GM23338 (cell line): ENCODE measurements around the gene ADD1. TPM values are rescaled to one million over a fixed set of nuclear protein-coding genes. Genes with fewer than 3 reads are reported as not detected.
"Not testable (repeated sequence)": the region's sequence is repeated elsewhere in the genome, so short reads cannot be mapped to it uniquely, and the experiment has no call there.

Source experiments
- ATAC-seq: fragments of 200-7000 bp; cut with Tn5 transposase; 3 replicates; pipeline ENCODE4 v1.9.1; 2020
- DNase-seq: peaks from one replicate; pipeline ENCODE4 v3.0.0-alpha.2; 2015; ENCODE audit warnings: low spot score
- H2AFZ ChIP-seq: fragments of 200-600 bp; sonication (generic); 2 replicates; pipeline ENCODE4 v1.8.0; 2016; ENCODE audit warnings: antibody characterized with exemption, mild to moderate bottlenecking, moderate library complexity
- H3F3A ChIP-seq: fragments of 200-600 bp; sonication (generic); replicated peaks from 2 replicates; pipeline ENCODE4 v1.8.0; 2017; ENCODE audit warnings: antibody characterized with exemption, mixed run types, low read depth
- H3K27ac ChIP-seq: fragments of 200-600 bp; sonication (generic); 2 replicates; pipeline ENCODE4 v1.6.1; 2016; ENCODE audit warnings: low read depth
- H3K27me3 ChIP-seq: fragments of 200-600 bp; sonication (generic); 2 replicates; pipeline ENCODE4 v1.8.0; 2016; ENCODE audit warnings: mild to moderate bottlenecking, mixed run types, moderate library complexity; ENCODE audit not compliant: insufficient read depth
- H3K36me3 ChIP-seq: fragments of 200-600 bp; sonication (generic); 2 replicates; pipeline ENCODE4 v1.8.0; 2016; ENCODE audit warnings: mild to moderate bottlenecking; ENCODE audit not compliant: insufficient read depth
- H3K4me1 ChIP-seq: fragments of 200-600 bp; sonication (generic); 2 replicates; pipeline ENCODE4 v1.8.0; 2016; ENCODE audit warnings: mild to moderate bottlenecking, moderate library complexity; ENCODE audit not compliant: insufficient read depth
- H3K4me2 ChIP-seq: fragments of 200-600 bp; sonication (generic); 2 replicates; pipeline ENCODE4 v1.7.1; 2017; ENCODE audit warnings: mixed run types
- H3K4me3 ChIP-seq: fragments of 200-600 bp; sonication (generic); 2 replicates; pipeline ENCODE4 v1.6.1; 2016; ENCODE audit warnings: mixed run types
- H3K79me2 ChIP-seq: fragments of 200-600 bp; sonication (generic); replicated peaks from 2 replicates; pipeline ENCODE4 v1.8.0; 2017; ENCODE audit warnings: mild to moderate bottlenecking; ENCODE audit not compliant: insufficient read depth
- H3K9me2 ChIP-seq: fragments of 200-600 bp; sonication (generic); 2 replicates; pipeline ENCODE4 v1.8.0; 2017; ENCODE audit not compliant: insufficient read depth
- H4K20me1 ChIP-seq: fragments of 200-600 bp; sonication (generic); replicated peaks from 2 replicates; pipeline ENCODE4 v1.8.0; 2017; ENCODE audit warnings: mild to moderate bottlenecking; ENCODE audit not compliant: insufficient read depth
- H3K27ac Mint-ChIP-seq: 2 replicates; pipeline ENCODE4 v1.8.0; 2020; ENCODE audit warnings: inconsistent platforms, mild to moderate bottlenecking, moderate library complexity, mixed read lengths
- H3K27me3 Mint-ChIP-seq: 3 replicates; pipeline ENCODE4 v1.8.0; 2022; ENCODE audit warnings: low read depth, mild to moderate bottlenecking, moderate library complexity, mixed read lengths, inconsistent platforms; ENCODE audit not compliant: insufficient read depth, poor library complexity
- H3K36me3 Mint-ChIP-seq: 3 replicates; pipeline ENCODE4 v1.8.0; 2021; ENCODE audit warnings: low read depth, mild to moderate bottlenecking, inconsistent platforms, moderate library complexity, mixed read lengths
- H3K4me1 Mint-ChIP-seq: 3 replicates; pipeline ENCODE4 v1.8.0; 2020; ENCODE audit warnings: mild to moderate bottlenecking, inconsistent platforms, mixed read lengths
- H3K4me3 Mint-ChIP-seq: 3 replicates; pipeline ENCODE4 v1.8.0; 2021; ENCODE audit warnings: moderate library complexity, mild to moderate bottlenecking, inconsistent platforms, mixed read lengths
- H3K9me3 Mint-ChIP-seq: 3 replicates; pipeline ENCODE4 v1.8.0; 2020; ENCODE audit warnings: moderate library complexity, mild to moderate bottlenecking, inconsistent platforms, mixed read lengths
- CREB1 ChIP-seq: fragments of 250-450 bp; sonication (Bioruptor Pico); IDR thresholded peaks from 2 replicates; pipeline ENCODE4 v1.5.0; 2020; ENCODE audit warnings: low read depth, mild to moderate bottlenecking, moderate library complexity
- EZH2 ChIP-seq: fragments of 200-600 bp; sonication (generic); IDR thresholded peaks from one replicate; pipeline ENCODE4 v1.8.0; 2017; ENCODE audit warnings: antibody characterized with exemption, mild to moderate bottlenecking, low read depth; ENCODE audit not compliant: unreplicated experiment
- EZH2phosphoT487 ChIP-seq: fragments of 200-600 bp; sonication (generic); IDR thresholded peaks from one replicate; pipeline ENCODE4 v1.8.1; 2018; ENCODE audit warnings: antibody characterized with exemption; ENCODE audit not compliant: unreplicated experiment
- JUNB ChIP-seq: IDR thresholded peaks from one replicate; pipeline ENCODE4 v1.6.1; 2016; ENCODE audit warnings: antibody characterized with exemption; ENCODE audit not compliant: unreplicated experiment
- ZNF114 ChIP-seq: fragments of 250-450 bp; sonication (Bioruptor Pico); IDR thresholded peaks from 2 replicates; pipeline ENCODE4 v1.5.0; 2020; ENCODE audit warnings: mild to moderate bottlenecking, moderate library complexity
- polyA plus RNA-seq: library from polyadenylated mRNA; unstranded; fragments of >200 nt; fragmentation: Nextera tagmentation; extraction: Ambion mirVana; gene quantifications from 2 replicates; pipeline ENCODE4 v1.2.1, GENCODE V29; 2016
- total RNA-seq: library from RNA; depleted of rRNA; stranded (reverse); fragments of >200 nt; shearing (Covaris generic); gene quantifications from 2 replicates; pipeline ENCODE4 v1.2.3, GENCODE V29; 2014
- TF ChIP-seq, protein P1 (sequence below), 2 experiments: fragments of 200-600 bp in 1 of 2; sonication (generic) in 1 of 2; conservative IDR thresholded peaks; 2 replicates each; pipeline versions ENCODE4 v1.5.1 to v1.6.1; 2016 to 2017; ENCODE audit warnings: antibody characterized with exemption in 2 of 2, low read depth in 2 of 2, mild to moderate bottlenecking in 2 of 2, moderate library complexity in 1 of 2
- TF ChIP-seq, protein P2 (sequence below): IDR thresholded peaks from 2 replicates; pipeline ENCODE4 v1.6.1; 2016; ENCODE audit warnings: antibody characterized with exemption
- TF ChIP-seq, protein P3 (sequence below): fragments of 250-450 bp; sonication (Bioruptor Pico); IDR thresholded peaks from 2 replicates; pipeline ENCODE4 v1.5.0; 2020; ENCODE audit warnings: mild to moderate bottlenecking, moderate library complexity

ADD1 gene
- total and polyA plus RNA-seq, 2 experiments from 2014 or later: 126 to 144 TPM

DNA sequence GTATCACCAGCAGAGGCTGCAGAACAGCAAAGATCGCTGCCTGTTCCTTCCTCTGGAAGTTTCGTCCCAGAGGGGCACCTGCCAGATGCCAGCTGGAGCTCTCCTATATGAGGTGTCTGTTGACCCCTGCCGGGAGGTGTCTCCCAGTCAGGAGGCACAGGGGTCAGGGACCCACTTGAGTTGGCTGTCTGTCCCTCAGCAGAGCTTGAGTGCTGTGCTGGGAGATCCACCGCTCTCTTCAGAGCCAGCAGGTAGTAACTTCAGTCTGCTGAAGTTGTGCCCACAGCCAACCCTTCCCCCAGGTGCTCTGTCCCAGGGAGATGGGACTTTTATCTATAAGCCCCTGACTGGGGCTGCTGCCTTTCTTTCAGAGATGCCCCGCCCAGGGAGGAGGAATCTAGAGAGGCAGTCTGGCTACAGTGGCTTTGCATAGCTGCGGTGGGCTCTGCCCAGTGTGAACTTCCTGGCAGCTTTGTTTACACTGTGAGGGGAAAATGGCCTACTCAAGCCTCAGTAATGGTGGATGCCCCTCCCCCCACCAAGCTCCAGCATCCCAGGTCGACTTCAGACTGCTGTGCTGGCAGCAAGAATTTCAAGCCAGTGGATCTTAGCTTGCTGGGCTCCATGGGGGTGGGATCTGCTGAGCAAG, 78.9 kb downstream of the ADD1 start:
- peaks cover 40% of the 10 kb centered on the region for H3K79me2 ChIP-seq
- H3K4me2 ChIP-seq: peak overlapping the region; percentile 58

DNA sequence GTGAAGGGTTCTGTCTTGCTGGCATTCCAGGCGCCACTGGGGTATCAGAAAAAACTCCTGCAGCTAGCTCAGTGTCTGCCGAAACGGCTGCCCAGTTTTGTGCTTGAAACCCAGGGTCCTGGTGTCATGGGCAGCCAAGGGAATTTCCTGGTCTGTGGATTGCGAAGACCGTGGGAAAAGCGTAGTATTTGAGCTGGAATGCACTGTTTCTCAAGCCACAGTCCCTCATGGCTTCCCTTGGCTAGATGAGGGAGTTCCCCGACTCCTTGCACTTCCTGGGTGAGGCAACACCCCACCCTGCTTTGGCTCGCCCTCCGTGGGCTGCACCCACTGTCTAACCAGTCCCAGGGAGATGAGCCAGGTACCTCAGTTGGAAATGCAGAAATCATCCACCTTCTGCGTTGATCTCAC, 79.5 kb downstream of the ADD1 start:
- Histone ChIP-seq H3K79me2 (peaks cover 35% of the 10 kb centered on the region), H3K4me2 (peak overlapping the region; percentile 55; the same call in 1 of the 2 replicates), H3K9me2 (no peaks in the 10 kb centered on the region), H3K27ac (peak overlapping the region; percentile 94), H3K36me3 (no peaks in the 10 kb centered on the region; the same call in 1 of the 2 replicates), H2AFZ (no peak overlapping the region), H3F3A (no peaks in the 10 kb centered on the region), H4K20me1 (no peaks in the 10 kb centered on the region; the same call in 1 of the 2 replicates), H3K4me3 (peak overlapping the region; percentile 37; the same call in 1 of the 2 replicates), H3K4me1 (peaks cover 23% of the 10 kb centered on the region), H3K27me3 (no peaks in the 10 kb centered on the region)
- Mint-ChIP-seq H3K4me3 (no peak overlapping the region; the same call in 2 of the 3 replicates), H3K27me3 (peaks cover 9% of the 10 kb centered on the region), H3K36me3 (peaks cover 90% of the 10 kb centered on the region), H3K4me1 (peaks cover 29% of the 10 kb centered on the region), H3K27ac (peak overlapping the region; percentile 53), H3K9me3 (peaks cover 50% of the 10 kb centered on the region)
- DNase-seq: no peak
- ATAC-seq: no peak
- TF ChIP-seq, protein P1, sequence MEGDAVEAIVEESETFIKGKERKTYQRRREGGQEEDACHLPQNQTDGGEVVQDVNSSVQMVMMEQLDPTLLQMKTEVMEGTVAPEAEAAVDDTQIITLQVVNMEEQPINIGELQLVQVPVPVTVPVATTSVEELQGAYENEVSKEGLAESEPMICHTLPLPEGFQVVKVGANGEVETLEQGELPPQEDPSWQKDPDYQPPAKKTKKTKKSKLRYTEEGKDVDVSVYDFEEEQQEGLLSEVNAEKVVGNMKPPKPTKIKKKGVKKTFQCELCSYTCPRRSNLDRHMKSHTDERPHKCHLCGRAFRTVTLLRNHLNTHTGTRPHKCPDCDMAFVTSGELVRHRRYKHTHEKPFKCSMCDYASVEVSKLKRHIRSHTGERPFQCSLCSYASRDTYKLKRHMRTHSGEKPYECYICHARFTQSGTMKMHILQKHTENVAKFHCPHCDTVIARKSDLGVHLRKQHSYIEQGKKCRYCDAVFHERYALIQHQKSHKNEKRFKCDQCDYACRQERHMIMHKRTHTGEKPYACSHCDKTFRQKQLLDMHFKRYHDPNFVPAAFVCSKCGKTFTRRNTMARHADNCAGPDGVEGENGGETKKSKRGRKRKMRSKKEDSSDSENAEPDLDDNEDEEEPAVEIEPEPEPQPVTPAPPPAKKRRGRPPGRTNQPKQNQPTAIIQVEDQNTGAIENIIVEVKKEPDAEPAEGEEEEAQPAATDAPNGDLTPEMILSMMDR (conservative IDR thresholded peaks at IDR 0.05; ENCODE audit: low read depth in 2 of 2): no peak
- TF ChIP-seq CREB1 (CRISPR knock-in tag) (no peak), ZNF114 (CRISPR knock-in tag) (no peak), EZH2 (no peak), JUNB (no peak), EZH2phosphoT487 (no peak)
- TF ChIP-seq, protein P2, sequence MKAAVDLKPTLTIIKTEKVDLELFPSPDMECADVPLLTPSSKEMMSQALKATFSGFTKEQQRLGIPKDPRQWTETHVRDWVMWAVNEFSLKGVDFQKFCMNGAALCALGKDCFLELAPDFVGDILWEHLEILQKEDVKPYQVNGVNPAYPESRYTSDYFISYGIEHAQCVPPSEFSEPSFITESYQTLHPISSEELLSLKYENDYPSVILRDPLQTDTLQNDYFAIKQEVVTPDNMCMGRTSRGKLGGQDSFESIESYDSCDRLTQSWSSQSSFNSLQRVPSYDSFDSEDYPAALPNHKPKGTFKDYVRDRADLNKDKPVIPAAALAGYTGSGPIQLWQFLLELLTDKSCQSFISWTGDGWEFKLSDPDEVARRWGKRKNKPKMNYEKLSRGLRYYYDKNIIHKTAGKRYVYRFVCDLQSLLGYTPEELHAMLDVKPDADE: no peak
- TF ChIP-seq, protein P3, sequence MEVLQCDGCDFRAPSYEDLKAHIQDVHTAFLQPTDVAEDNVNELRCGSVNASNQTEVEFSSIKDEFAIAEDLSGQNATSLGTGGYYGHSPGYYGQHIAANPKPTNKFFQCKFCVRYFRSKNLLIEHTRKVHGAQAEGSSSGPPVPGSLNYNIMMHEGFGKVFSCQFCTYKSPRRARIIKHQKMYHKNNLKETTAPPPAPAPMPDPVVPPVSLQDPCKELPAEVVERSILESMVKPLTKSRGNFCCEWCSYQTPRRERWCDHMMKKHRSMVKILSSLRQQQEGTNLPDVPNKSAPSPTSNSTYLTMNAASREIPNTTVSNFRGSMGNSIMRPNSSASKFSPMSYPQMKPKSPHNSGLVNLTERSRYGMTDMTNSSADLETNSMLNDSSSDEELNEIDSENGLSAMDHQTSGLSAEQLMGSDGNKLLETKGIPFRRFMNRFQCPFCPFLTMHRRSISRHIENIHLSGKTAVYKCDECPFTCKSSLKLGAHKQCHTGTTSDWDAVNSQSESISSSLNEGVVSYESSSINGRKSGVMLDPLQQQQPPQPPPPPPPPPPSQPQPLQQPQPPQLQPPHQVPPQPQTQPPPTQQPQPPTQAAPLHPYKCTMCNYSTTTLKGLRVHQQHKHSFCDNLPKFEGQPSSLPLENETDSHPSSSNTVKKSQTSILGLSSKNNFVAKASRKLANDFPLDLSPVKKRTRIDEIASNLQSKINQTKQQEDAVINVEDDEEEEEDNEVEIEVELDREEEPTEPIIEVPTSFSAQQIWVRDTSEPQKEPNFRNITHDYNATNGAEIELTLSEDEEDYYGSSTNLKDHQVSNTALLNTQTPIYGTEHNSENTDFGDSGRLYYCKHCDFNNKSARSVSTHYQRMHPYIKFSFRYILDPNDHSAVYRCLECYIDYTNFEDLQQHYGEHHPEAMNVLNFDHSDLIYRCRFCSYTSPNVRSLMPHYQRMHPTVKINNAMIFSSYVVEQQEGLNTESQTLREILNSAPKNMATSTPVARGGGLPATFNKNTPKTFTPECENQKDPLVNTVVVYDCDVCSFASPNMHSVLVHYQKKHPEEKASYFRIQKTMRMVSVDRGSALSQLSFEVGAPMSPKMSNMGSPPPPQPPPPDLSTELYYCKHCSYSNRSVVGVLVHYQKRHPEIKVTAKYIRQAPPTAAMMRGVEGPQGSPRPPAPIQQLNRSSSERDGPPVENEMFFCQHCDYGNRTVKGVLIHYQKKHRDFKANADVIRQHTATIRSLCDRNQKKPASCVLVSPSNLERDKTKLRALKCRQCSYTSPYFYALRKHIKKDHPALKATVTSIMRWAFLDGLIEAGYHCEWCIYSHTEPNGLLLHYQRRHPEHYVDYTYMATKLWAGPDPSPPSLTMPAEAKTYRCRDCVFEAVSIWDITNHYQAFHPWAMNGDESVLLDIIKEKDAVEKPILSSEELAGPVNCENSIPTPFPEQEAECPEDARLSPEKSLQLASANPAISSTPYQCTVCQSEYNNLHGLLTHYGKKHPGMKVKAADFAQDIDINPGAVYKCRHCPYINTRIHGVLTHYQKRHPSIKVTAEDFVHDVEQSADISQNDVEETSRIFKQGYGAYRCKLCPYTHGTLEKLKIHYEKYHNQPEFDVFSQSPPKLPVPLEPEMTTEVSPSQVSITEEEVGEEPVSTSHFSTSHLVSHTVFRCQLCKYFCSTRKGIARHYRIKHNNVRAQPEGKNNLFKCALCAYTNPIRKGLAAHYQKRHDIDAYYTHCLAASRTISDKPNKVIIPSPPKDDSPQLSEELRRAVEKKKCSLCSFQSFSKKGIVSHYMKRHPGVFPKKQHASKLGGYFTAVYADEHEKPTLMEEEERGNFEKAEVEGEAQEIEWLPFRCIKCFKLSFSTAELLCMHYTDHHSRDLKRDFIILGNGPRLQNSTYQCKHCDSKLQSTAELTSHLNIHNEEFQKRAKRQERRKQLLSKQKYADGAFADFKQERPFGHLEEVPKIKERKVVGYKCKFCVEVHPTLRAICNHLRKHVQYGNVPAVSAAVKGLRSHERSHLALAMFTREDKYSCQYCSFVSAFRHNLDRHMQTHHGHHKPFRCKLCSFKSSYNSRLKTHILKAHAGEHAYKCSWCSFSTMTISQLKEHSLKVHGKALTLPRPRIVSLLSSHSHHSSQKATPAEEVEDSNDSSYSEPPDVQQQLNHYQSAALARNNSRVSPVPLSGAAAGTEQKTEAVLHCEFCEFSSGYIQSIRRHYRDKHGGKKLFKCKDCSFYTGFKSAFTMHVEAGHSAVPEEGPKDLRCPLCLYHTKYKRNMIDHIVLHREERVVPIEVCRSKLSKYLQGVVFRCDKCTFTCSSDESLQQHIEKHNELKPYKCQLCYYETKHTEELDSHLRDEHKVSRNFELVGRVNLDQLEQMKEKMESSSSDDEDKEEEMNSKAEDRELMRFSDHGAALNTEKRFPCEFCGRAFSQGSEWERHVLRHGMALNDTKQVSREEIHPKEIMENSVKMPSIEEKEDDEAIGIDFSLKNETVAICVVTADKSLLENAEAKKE (CRISPR knock-in tag): no peak

More for the DNA sequence above, 78.9 kb downstream of the ADD1 start:
- DNase-seq: peak; percentile 86
- H3K27me3 ChIP-seq, H3K27me3 Mint-ChIP-seq, H2AFZ ChIP-seq, H3K9me2 ChIP-seq, H3K36me3 ChIP-seq, H3K4me3 Mint-ChIP-seq, H4K20me1 ChIP-seq, H3F3A ChIP-seq: not testable (repeated sequence)
- peak overlapping the region; percentile 82 for H3K27ac Mint-ChIP-seq
- H3K4me1 ChIP-seq: peaks cover 23% of the 10 kb centered on the region
- peak overlapping the region; percentile 94 for H3K27ac ChIP-seq
- ATAC-seq: peak; percentile 38; the same call in 2 of the 3 replicates
- peak overlapping the region; percentile 37; the same call in 1 of the 2 replicates for H3K4me3 ChIP-seq
- peaks cover 56% of the 10 kb centered on the region for H3K9me3 Mint-ChIP-seq
- 0 out of 2 replicates have a peak, but pooled peaks have one; percentile 8 for TF ChIP-seq CREB1 (CRISPR knock-in tag)
- H3K36me3 Mint-ChIP-seq: peaks cover 90% of the 10 kb centered on the region
- H3K4me1 Mint-ChIP-seq: peaks cover 29% of the 10 kb centered on the region
